Measurements from ENCODE around the gene PMPCB.
"Not testable (repeated sequence)": the region's sequence is repeated elsewhere in the genome, so short reads cannot be mapped to it uniquely, and the experiment has no call there.

Gene PMPCB

GRCh38 chr7:103279963-103280802 lies 17.1 kb upstream of the PMPCB start:
- ChIA-PET CTCF (interaction anchor here (1.1 kb wide), 1 partner anchor 126 kb away, joined by 3 read pairs; no protein-coding TSS in a partner anchor), POLR2A (interaction anchor here (0.9 to 1.3 kb wide), 3 partner anchors 131 to 205 kb away, joined by 3 read pairs; partner anchors contain the start of genes ARMC10 and FBXL13)
- peak overlapping the region; percentile 55 for H3K4me3 ChIP-seq (ENCODE audit: low read depth, low read length)
- H3K27ac ChIP-seq (ENCODE audit: extremely low read depth, low read depth, low read length): peak overlapping the region; percentile 63; the same call in 1 of the 2 replicates
- not testable (repeated sequence) for H3K9me3 ChIP-seq (ENCODE audit: control insufficient read depth, insufficient read depth, low read depth, low read length); H3K4me1 ChIP-seq (ENCODE audit: control insufficient read depth, insufficient read depth, low read length); H3K36me3 ChIP-seq (ENCODE audit: control insufficient read depth in 2 of 2, insufficient read depth in 1 of 2, low read length in 2 of 2)
- TF ChIP-seq ZNF777 (tag by site-specific recombination; IDR thresholded peaks at IDR 0.05; ENCODE audit: borderline replicate concordance): 0 out of 2 replicates have a peak, but pooled peaks have one; percentile 34
- TF ChIP-seq YY1 (tag by site-specific recombination; IDR thresholded peaks at IDR 0.05): peak; percentile 31; the same call in 1 of the 2 replicates
- peak; percentile 60 for TF ChIP-seq GLIS1 (tag by site-specific recombination; IDR thresholded peaks at IDR 0.05)
- peak; percentile 31; the same call in 1 of the 2 replicates for TF ChIP-seq ZSCAN30 (tag by site-specific recombination; IDR thresholded peaks at IDR 0.05)
- TF ChIP-seq INSM2 (tag by site-specific recombination; IDR thresholded peaks at IDR 0.05): 0 out of 2 replicates have a peak, but pooled peaks have one; percentile 19
- 0 out of 2 replicates have a peak, but pooled peaks have one; percentile 35 for TF ChIP-seq ZNF2 (tag by site-specific recombination; IDR thresholded peaks at IDR 0.05)
- peak; percentile 60 for TF ChIP-seq ZBTB8A (tag by site-specific recombination; IDR thresholded peaks at IDR 0.05)
- peak; percentile 72 for TF ChIP-seq IKZF3 (tag by site-specific recombination; IDR thresholded peaks at IDR 0.05)
- TF ChIP-seq ZBTB11 (tag by site-specific recombination; conservative IDR thresholded peaks at IDR 0.05; ENCODE audit: low read depth): peak; percentile 68
- TF ChIP-seq ZBTB20 (tag by site-specific recombination; IDR thresholded peaks at IDR 0.05): peak; percentile 64; the same call in 1 of the 2 replicates
- TF ChIP-seq ZNF561 (tag by site-specific recombination; IDR thresholded peaks at IDR 0.05; ENCODE audit: borderline replicate concordance): 0 out of 2 replicates have a peak, but pooled peaks have one; percentile 35
- TF ChIP-seq ZNF202 (tag by site-specific recombination; IDR thresholded peaks at IDR 0.05; ENCODE audit: borderline replicate concordance): 0 out of 2 replicates have a peak, but pooled peaks have one; percentile 37
- 0 out of 2 replicates have a peak, but pooled peaks have one; percentile 13 for TF ChIP-seq ZNF660 (tag by site-specific recombination; IDR thresholded peaks at IDR 0.05)
- peak; percentile 88 for TF ChIP-seq ZNF398 (tag by site-specific recombination; IDR thresholded peaks at IDR 0.05)
- TF ChIP-seq MZF1 (tag by site-specific recombination; IDR thresholded peaks at IDR 0.05; ENCODE audit: borderline replicate concordance): peak; percentile 19; the same call in 1 of the 2 replicates
- TF ChIP-seq ZNF341 (tag by site-specific recombination; IDR thresholded peaks at IDR 0.05; ENCODE audit: low read depth): peak; percentile 53
- TF ChIP-seq ZBTB10 (tag by site-specific recombination; IDR thresholded peaks at IDR 0.05): peak; percentile 64; the same call in 1 of the 2 replicates
- peak; percentile 84 for TF ChIP-seq ZFHX2 (tag by site-specific recombination; conservative IDR thresholded peaks at IDR 0.05)
- 0 out of 2 replicates have a peak, but pooled peaks have one; percentile 6 for TF ChIP-seq ZBTB17 (tag by site-specific recombination; IDR thresholded peaks at IDR 0.05)
- TF ChIP-seq ZNF18 (tag by site-specific recombination; IDR thresholded peaks at IDR 0.05): peak; percentile 71
- peak; percentile 76 for TF ChIP-seq EGR2 (tag by site-specific recombination; IDR thresholded peaks at IDR 0.05; ENCODE audit: low read depth)
- TF ChIP-seq ZNF600 (tag by site-specific recombination; IDR thresholded peaks at IDR 0.05): peak; percentile 30; the same call in 1 of the 2 replicates
- TF ChIP-seq GLIS2 (tag by site-specific recombination; IDR thresholded peaks at IDR 0.05): peak; percentile 96
- peak; percentile 12; the same call in 1 of the 2 replicates for TF ChIP-seq ZIC2 (tag by site-specific recombination; IDR thresholded peaks at IDR 0.05)

All from HEK293 (cell line).